Measurements from ENCODE around the gene SAMD13.

GRCh38 chr1:84367219-84367618 lies 65.7 kb downstream of the SAMD13 start:
- TF ChIP-seq CTCF (IDR thresholded peaks at IDR 0.05; ENCODE audit: insufficient read depth, low read depth, low read length) = no peak
- no peak for TF ChIP-seq EZH2 (IDR thresholded peaks at IDR 0.05; ENCODE audit: insufficient read depth, low read length)
